Measurements from ENCODE around the gene APOA4. TPM values are rescaled to one million over a fixed set of nuclear protein-coding genes. Genes with fewer than 3 reads are reported as not detected.

The APOA4 gene
- total and polyA plus RNA-seq, 9 of the 15 experiments (the other 6 are each of a cell fraction or from before 2014, with no cell fraction given): 0.07 TPM; not detected in 8

DNA sequence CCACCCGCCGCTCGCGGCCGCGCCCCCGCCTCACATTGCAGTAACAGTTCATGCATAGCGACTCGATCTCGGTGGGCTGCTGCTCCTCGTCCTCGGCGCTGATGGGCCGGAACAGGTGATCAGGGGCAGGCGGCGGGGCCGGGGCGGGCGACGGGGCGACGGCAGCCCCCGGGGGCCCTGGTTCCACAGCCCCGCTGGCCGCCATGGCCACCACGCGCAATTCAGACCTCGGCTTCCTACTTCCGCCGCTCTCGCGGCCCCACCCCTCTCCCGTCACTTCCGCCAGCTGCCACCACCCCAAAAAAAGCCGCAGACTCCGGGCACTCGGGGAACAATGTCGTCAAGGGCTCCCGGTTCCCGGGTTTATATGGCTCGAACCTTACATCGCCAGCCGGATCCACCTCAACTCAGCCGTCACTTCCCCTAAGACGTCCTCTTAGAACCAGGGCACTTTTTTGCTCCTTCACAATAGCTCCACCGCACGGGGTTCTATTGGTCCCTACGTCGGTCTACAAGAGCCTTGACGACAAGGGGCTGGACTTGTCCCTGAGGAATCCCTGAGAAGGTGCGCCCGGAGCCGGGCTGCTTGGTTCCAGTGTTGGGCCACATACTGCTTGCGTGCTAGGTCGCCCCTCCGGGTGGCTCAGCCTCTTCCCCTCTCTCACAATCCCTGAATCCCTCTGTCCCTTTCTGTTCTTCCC lies 35.2 kb downstream of the APOA4 start, which contains the start of gene ZPR1 (continued):
- TF ChIP-seq AFF4 (CRISPR knock-in tag; IDR thresholded peaks at IDR 0.05) (no peak), HDAC6 (IDR thresholded peaks at IDR 0.05; ENCODE audit: low read depth, low read length) (no peak), ILK (tag; IDR thresholded peaks at IDR 0.05; ENCODE audit: borderline replicate concordance, low read depth) (no peak), ZNF766 (CRISPR knock-in tag; conservative IDR thresholded peaks at IDR 0.05) (no peak), GABPB1 (CRISPR knock-in tag; IDR thresholded peaks at IDR 0.05) (peak; percentile 94), ARID2 (IDR thresholded peaks at IDR 0.05) (no peak), FOS (IDR thresholded peaks at IDR 0.05; ENCODE audit: extremely low read depth, insufficient read length) (no peak), COPS2 (conservative IDR thresholded peaks at IDR 0.05) (no peak), TAF15 (IDR thresholded peaks at IDR 0.05; ENCODE audit: low read depth, low read length) (no peak), CBX1 (IDR thresholded peaks at IDR 0.05; ENCODE audit: low read depth) (no peak), ZKSCAN1 (IDR thresholded peaks at IDR 0.05; ENCODE audit: low read depth, low read length) (no peak), TRIM24 (IDR thresholded peaks at IDR 0.05) (no peak), NUFIP1 (IDR thresholded peaks at IDR 0.05; ENCODE audit: partially characterized antibody) (no peak), ADNP (tag; IDR thresholded peaks at IDR 0.05) (no peak), NELFE (IDR thresholded peaks at IDR 0.05; ENCODE audit: insufficient read depth, insufficient read length) (no peak), MTA2 (IDR thresholded peaks at IDR 0.05; ENCODE audit: low read depth) (no peak), MED1 (CRISPR knock-in tag; IDR thresholded peaks at IDR 0.05; ENCODE audit: borderline replicate concordance) (no peak), TBP (optimal IDR thresholded peaks at IDR 0.05; ENCODE audit: low read depth, low read length) (peak; percentile 31), CTBP1 (IDR thresholded peaks at IDR 0.05; ENCODE audit: borderline replicate concordance) (no peak), NBN (IDR thresholded peaks at IDR 0.05; ENCODE audit: low read depth) (peak; percentile 76; the same call in 1 of the 2 replicates), USF2 (CRISPR knock-in tag; IDR thresholded peaks at IDR 0.05) (no peak), TEAD4 (IDR thresholded peaks at IDR 0.05; ENCODE audit: low read length) (no peak), TEAD4 (CRISPR knock-in tag; IDR thresholded peaks at IDR 0.05; ENCODE audit: borderline replicate concordance) (no peak), C11orf30 (IDR thresholded peaks at IDR 0.05; ENCODE audit: low read depth) (peak; percentile 47; the same call in 1 of the 2 replicates)
- TF ChIP-seq, protein P1, sequence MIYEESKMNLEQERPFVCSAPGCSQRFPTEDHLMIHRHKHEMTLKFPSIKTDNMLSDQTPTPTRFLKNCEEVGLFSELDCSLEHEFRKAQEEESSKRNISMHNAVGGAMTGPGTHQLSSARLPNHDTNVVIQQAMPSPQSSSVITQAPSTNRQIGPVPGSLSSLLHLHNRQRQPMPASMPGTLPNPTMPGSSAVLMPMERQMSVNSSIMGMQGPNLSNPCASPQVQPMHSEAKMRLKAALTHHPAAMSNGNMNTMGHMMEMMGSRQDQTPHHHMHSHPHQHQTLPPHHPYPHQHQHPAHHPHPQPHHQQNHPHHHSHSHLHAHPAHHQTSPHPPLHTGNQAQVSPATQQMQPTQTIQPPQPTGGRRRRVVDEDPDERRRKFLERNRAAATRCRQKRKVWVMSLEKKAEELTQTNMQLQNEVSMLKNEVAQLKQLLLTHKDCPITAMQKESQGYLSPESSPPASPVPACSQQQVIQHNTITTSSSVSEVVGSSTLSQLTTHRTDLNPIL (CRISPR knock-in tag; IDR thresholded peaks at IDR 0.05): no peak
